NCI-H345 (cell line): ENCODE measurements around the gene SIM1.

Source experiments
- DNase-seq: peaks from one replicate; lab custom pipeline; 2025; lab: John Stamatoyannopoulos, UW

The SIM1 gene

GRCh38 chr6:100350139-100350538 is 114.6 kb downstream of the SIM1 start:
- no peak for DNase-seq

- DNase-seq: no peak
Observed at GRCh38 chr6:100349366-100349765, 115.4 kb downstream of the SIM1 start.

GRCh38 chr6:100347901-100348550 is 116.7 kb downstream of the SIM1 start:
- DNase-seq: no peak

GRCh38 chr6:100346828-100347227 is 117.9 kb downstream of the SIM1 start:
- no peak for DNase-seq

- no peak for DNase-seq
Observed at GRCh38 chr6:100346203-100346602, 118.5 kb downstream of the SIM1 start.

GRCh38 chr6:100344761-100345160 is 120.0 kb downstream of the SIM1 start:
- no peak for DNase-seq

- no peak for DNase-seq
Observed at GRCh38 chr6:100344321-100344720, 120.4 kb downstream of the SIM1 start.

- DNase-seq: no peak
Observed at GRCh38 chr6:100343316-100344077, 121.2 kb downstream of the SIM1 start.

- DNase-seq: no peak
Observed at GRCh38 chr6:100342830-100343229, 121.9 kb downstream of the SIM1 start.

GRCh38 chr6:100339574-100340255 is 125.0 kb downstream of the SIM1 start:
- no peak for DNase-seq

- no peak for DNase-seq
Observed at GRCh38 chr6:100338090-100338489, 126.6 kb downstream of the SIM1 start.

GRCh38 chr6:100336876-100337275 is 127.8 kb downstream of the SIM1 start:
- no peak for DNase-seq

- no peak for DNase-seq
Observed at GRCh38 chr6:100335991-100336390, 128.7 kb downstream of the SIM1 start.
